GM18505 (cell line): ENCODE measurements around the gene FAM110D.

Experiments used
- ATAC-seq: cut with Tn5 transposase; IDR thresholded peaks from one replicate; pipeline ENCODE4 v1.9.1; 2021; ENCODE audit not compliant: unreplicated experiment
- POLR2A ChIP-seq: IDR thresholded peaks from 4 replicates; pipeline ENCODE4 v1.6.1; 2011; ENCODE audit warnings: borderline replicate concordance; ENCODE audit not compliant: insufficient read depth, insufficient read length; ENCODE audit errors: extremely low read depth

The FAM110D gene

DNA sequence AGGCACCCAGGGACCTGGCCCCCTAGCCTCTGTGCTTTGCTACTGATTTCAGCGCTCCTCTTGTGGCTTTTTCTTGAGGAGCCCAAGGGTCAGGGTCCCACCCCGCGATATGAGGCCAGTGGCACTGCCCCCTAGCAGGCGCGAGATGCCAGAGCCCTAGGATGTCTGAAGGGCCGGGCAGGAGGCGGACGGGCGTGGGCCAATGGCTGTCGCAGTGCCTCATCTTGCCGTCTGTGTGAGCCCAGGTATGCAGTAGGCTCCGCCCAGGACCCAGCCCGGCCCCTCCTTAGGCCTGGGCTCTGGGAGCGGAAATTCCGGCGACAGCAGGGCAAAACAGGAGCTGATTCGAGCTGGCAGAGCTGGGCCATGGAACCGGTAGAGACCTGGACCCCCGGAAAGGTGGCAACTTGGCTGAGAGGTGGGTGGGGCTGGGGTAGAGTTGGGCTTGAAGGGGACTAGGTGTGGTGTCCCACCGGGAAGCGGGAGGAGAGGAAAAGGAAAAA is 18.4 kb downstream of the FAM110D start, which contains the start of gene CNKSR1:
TSS of gene CNKSR1 (plus strand) at position 310 of the 503 bp plus-strand sequence. CDS start at position 367, 57 bp downstream.
- TF ChIP-seq POLR2A = no peak
- no peak for ATAC-seq

DNA sequence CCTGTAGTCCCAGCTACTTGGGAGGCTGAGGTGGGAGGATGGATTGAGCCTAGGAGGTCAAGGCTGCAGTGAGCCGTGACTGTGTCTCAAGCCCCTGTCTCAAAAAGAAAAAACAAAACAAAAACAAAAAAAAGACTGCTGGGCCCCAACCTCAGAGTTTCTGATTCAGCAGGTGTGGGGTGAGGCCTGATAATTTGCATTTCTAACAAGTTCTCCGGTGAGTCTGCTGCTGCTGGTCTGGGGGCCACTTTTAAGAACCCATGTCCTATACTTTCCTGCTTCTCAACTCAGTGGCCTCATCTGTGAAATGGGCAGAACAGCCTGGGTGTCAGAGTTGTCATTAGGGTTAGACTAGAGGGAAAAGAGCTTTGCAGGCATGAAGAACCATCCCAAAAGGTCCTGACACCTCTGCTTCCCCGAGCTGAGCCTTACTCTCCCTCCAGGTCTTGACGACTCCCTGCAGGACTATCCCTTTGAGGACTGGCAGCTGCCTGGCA is 21.2 kb downstream of the FAM110D start:
- ATAC-seq = no peak
- no peak for TF ChIP-seq POLR2A

DNA sequence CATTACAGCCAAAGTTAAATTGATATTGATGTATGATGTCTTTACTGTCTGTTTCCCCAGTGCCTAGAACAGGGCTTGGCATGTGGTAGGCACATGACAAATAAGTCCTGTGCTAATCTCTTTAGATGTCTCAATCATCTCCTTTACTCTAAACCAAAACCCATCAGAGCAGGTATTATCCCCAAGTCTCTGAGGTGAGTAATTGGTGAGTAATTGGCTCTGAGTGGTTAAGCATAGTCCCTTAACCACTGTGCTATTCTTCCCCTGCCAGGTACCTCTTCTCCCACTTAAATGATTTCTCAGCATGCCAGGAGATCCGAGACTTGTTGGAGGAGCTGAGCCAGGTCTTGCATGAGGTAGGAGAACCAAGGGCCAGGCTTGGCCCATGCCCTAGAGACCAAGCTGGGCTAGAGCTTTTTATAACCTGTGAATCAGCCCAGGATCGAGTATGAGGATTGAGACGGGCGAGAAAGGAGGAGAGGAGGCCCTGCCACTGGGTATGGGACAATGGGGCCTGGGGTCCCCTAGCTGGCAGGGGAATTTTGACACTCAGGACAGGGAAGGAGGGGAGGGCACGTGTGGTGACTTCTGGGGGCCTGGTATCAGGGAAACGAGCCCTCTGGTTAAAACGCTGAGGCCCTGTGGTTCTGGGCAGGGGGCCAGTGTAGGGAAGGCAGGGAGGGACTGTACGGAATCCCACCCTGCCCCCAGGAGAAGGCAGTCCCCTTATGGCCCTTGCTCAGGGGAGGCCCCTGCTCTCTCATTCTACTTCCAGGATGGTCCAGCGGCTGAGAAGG is 22.9 kb downstream of the FAM110D start:
- TF ChIP-seq POLR2A = no peak
- ATAC-seq = no peak

DNA sequence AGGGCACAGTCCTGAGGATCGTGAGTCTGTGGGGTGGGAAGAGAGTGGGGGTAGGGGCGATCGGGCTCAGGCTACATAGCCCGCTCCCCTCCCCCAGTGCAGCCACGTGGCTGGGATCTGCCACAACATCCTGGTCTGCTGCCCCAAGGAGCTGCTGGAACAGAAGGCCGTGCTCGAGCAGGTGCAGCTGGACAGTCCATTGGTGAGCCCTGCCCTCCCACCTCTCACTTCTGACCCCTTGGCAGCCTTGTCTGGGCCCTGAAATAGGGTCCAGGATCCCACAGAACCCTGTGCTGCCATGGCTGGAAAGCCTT is 23.5 kb downstream of the FAM110D start:
- no peak for TF ChIP-seq POLR2A
- no peak for ATAC-seq

DNA sequence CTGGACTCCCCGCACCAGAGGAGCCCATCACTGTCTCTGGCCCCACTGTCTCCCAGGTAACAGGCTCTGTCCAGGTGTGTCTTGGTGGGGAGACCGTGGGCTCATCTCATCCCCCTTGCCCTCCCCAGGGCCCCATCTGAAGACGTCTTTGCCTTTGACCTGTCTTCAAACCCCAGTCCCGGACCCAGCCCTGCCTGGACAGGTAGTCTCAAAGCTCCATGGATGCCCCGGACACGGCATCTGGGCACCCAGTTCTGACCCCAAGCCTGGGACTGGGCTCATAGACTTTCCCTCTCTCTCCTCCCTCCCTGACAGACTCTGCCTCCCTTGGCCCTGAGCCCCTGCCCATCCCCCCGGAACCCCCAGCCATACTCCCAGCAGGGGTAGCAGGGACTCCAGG is 25.2 kb downstream of the FAM110D start:
- TF ChIP-seq POLR2A = no peak
- no peak for ATAC-seq

DNA sequence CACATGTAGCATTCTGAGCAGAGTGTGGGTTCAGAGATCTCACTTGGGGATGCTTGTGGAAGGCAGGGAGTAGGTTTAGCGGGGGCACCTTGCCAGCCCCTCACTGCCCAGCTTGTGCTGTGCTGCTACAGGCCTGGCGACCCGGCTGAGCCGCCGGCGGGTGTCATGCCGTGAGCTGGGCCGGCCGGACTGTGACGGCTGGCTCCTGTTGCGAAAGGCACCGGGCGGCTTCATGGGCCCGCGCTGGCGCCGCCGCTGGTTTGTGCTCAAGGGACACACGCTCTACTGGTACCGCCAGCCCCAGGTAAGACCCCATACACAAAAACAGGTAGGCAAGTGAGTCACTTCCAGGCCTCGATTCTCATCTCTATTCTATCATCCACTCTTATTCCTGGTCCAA is 26.0 kb downstream of the FAM110D start:
- no peak for ATAC-seq

DNA sequence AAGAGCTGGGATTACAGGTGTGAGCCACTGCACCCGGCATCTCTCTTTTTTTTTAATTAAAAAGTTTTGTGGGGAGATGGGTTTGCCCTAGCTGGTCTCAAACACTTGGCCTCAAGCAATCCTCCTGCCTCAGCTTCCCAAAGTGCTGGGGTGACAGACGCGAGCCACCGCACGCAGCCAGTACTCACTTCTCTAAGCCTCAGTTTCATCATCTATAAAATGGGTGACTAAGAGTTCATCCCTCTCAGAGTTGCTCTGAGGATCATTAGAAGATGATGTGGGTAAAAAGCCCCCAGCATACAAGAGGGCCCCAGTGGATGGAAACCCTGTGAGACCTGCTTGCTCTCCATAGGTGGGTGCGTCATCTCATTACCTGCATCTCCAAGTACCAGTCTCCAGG is 29.0 kb downstream of the FAM110D start:
- no peak for TF ChIP-seq POLR2A
- no peak for ATAC-seq

More for the DNA sequence above, 26.0 kb downstream of the FAM110D start:
- TF ChIP-seq POLR2A = no peak

DNA sequence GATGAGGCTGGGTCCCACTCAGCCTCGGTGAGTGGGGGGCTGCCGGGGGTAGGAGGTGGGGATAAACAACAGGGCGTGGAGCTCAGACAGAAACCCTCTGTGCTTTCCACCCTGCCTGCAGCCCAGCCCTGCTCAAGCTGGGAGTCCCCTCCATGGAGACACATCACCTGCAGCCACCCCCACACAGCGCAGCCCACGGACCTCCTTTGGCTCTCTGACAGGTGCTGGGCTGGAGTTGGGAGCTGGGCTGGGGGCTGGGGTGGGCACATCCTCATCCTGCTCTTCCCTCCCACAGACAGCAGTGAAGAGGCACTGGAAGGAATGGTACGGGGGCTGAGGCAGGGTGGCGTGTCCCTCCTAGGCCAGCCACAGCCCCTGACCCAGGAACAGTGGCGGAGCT is 29.6 kb downstream of the FAM110D start:
- no peak for ATAC-seq
- TF ChIP-seq POLR2A = no peak

DNA sequence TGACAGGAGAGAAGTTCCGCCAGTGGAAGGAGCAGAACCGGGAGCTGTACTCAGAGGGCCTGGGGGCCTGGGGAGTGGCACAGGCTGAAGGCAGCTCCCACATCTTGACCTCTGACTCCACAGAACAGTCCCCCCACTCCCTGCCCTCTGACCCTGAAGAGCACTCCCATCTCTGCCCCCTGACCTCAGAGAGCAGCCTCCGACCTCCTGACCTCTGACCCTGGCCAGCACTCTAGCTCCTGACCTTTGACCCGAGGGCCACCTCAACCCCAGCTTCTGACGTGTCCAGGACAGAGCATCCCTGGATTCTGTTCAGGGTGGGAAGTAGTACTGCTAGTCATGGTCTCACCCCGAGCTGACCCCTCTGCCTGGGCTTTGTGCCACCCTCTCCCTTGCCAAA is 30.5 kb downstream of the FAM110D start:
- TF ChIP-seq POLR2A = no peak
- no peak for ATAC-seq

DNA sequence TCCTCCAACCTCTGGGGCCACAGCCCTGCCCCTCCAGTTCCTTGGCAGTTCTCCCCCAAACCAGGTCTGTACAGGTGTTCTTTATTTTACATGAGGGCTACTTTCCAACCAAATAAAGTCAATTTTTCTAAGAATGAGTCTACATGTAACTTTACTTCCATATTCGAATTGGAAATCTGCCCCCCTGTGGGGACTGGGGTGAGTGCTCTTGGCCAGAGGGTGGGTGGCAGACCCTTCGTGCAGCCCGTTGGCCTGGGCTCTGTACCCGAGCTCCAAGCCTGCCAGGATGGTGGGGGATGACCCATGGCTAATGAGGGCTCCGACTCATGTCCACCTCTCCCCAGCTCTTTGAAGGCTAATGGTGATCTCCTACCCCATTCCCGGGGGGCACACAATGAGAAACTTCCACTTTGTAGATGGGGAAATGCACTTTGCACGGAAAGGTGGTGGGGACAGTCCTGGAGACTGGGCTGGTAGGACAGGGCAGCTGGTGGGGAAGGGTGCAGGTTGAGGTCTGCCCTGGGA is 30.9 kb downstream of the FAM110D start:
- no peak for ATAC-seq
- no peak for TF ChIP-seq POLR2A

DNA sequence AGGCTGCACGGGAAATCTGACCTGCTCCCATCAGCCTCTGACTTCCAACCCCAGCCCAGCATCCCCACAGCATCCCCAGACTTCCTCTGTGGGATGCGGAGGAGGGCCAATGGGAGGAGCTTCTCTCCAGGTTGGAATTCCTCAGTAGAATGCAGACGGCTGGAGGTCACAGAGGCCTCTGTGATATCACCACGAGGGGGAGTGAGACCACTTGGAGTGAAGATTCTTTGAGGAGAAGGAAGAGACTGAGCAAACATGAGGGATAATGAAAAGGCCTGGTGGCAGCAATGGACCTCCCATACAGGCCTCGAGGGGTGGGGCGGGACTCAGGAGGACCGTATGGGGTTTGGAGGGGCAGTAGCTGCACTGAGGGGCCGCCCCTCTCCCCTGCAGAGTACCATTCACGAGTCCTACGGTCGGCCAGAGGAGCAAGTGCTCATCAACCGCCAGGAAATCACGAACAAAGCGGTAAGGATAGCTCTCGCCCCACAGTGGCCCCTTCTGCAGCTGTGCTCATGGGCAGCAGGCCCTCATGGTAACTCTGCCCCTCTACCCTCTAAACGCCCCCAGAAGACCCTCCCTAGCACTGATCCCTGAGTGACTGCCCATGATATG is 31.6 kb downstream of the FAM110D start, which contains the start of gene CATSPER4:
TSS of gene CATSPER4 (plus strand) at position 230 of the 615 bp plus-strand sequence. CDS start at position 256, 26 bp downstream.
- TF ChIP-seq POLR2A = no peak
- ATAC-seq = no peak

DNA sequence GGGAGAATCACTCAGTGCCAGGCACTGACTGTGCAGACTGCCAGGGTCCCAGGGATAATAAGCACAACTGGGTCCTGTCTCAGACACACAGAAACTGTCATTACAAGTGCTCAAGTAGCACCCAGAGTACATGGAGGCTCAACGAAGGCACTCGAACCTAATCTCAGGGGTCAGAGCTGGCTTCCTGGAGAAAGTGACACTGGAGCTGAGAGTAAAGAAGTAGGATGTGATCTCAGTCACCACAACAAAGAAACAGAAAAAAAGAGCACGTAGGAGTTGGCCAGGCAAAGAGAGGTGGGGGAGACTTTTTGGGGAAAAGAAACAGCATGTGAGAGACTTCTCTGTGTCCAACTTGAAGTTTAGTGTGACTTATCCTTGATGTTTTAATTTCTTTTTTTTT is 32.9 kb downstream of the FAM110D start:
- no peak for TF ChIP-seq POLR2A
- ATAC-seq = no peak

DNA sequence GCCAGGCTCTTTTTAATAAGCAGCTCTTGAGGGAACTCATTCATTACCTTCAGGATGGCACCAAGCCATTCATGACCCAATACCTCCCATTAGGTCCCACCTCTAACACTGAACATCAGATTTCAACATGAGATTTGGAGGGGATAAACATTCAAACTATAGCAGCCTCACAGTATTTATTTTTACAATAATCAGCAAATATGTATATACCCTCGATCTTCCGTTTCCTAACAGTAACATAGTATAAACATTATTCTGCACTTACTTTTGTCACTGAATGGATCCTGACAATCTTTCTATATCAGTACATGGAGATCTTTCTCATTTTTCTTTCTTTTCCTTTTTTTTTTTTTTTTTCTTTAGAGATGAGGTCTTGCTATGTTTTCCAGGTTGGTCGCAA is 36.9 kb downstream of the FAM110D start:
- TF ChIP-seq POLR2A = no peak
- no peak for ATAC-seq
